ENCODE data around the gene HSPA12B. TPM values are rescaled to one million over a fixed set of nuclear protein-coding genes. Genes with fewer than 3 reads are reported as not detected.
A peak's percentile ranks its signal among the peaks of the same experiment; 100 is the strongest.

Gene HSPA12B
- total and polyA plus RNA-seq, 2 donors from 2014 or later, result 8.7 to 18.9 TPM

GRCh38 chr20:3744037-3744436 is 11.6 kb downstream of the HSPA12B start:
- Histone ChIP-seq H3K9me3 (ENCODE audit: control insufficient read depth in 2 of 3, insufficient read depth in 1 of 3, low read length in 3 of 3) (no peaks in the 10 kb centered on the region), H3K4me1 (ENCODE audit: control insufficient read depth in 2 of 3, insufficient read depth in 2 of 3, low read depth in 1 of 3, low read length in 3 of 3) (peaks cover 0 to 7% (median 0%) of the 10 kb centered on the region in 3 donors), H3K27ac (ENCODE audit: low read depth in 2 of 2, low read length in 2 of 2) (no peak overlapping the region), H3K9ac (ENCODE audit: low read length in 3 of 3) (no peak overlapping the region), H3K27me3 (ENCODE audit: control insufficient read depth, insufficient read depth, low read length) (no peaks in the 10 kb centered on the region), H3K4me3 (ENCODE audit: low read length in 3 of 3) (no peak overlapping the region), H3K36me3 (ENCODE audit: control insufficient read depth in 2 of 3, insufficient read depth in 3 of 3, low read length in 3 of 3) (no peaks in the 10 kb centered on the region)
- peak in 1 of 5 donors; percentile 3 for DNase-seq
- TF ChIP-seq CTCF (IDR thresholded peaks at IDR 0.05; ENCODE audit: borderline replicate concordance, extremely low read depth, insufficient read depth), result no peak
- no peak for FAIRE-seq
- intact Hi-C loops (cut with DNase I), result no loop called here

- Histone ChIP-seq H3K27ac (ENCODE audit: low read depth in 2 of 2, low read length in 2 of 2) (no peak overlapping the region), H3K9ac (ENCODE audit: low read length in 3 of 3) (no peak overlapping the region), H3K36me3 (ENCODE audit: control insufficient read depth in 2 of 3, insufficient read depth in 3 of 3, low read length in 3 of 3) (no peaks in the 10 kb centered on the region), H3K27me3 (ENCODE audit: control insufficient read depth, insufficient read depth, low read length) (no peaks in the 10 kb centered on the region), H3K9me3 (ENCODE audit: control insufficient read depth in 2 of 3, insufficient read depth in 1 of 3, low read length in 3 of 3) (no peaks in the 10 kb centered on the region), H3K4me1 (ENCODE audit: control insufficient read depth in 2 of 3, insufficient read depth in 2 of 3, low read depth in 1 of 3, low read length in 3 of 3) (peaks cover 0 to 4% (median 0%) of the 10 kb centered on the region in 3 donors), H3K4me3 (ENCODE audit: low read length in 3 of 3) (no peak overlapping the region)
- FAIRE-seq (no peak), DNase-seq (peak in 4 of 5 donors; percentile 44 to 86 (median 68))
- intact Hi-C loops (cut with DNase I), result no loop called here
- TF ChIP-seq CTCF (IDR thresholded peaks at IDR 0.05; ENCODE audit: borderline replicate concordance, extremely low read depth, insufficient read depth), result no peak
These were observed 12.6 kb downstream of the HSPA12B start for GRCh38 chr20:3744806-3745685.

- Histone ChIP-seq H3K36me3 (ENCODE audit: control insufficient read depth in 2 of 3, insufficient read depth in 3 of 3, low read length in 3 of 3) (no peaks in the 10 kb centered on the region), H3K9me3 (ENCODE audit: control insufficient read depth in 2 of 3, insufficient read depth in 1 of 3, low read length in 3 of 3) (no peaks in the 10 kb centered on the region), H3K4me3 (ENCODE audit: low read length in 3 of 3) (no peak overlapping the region), H3K4me1 (ENCODE audit: control insufficient read depth in 2 of 3, insufficient read depth in 2 of 3, low read depth in 1 of 3, low read length in 3 of 3) (peaks cover 0 to 2% (median 0%) of the 10 kb centered on the region in 3 donors), H3K27ac (ENCODE audit: low read depth in 2 of 2, low read length in 2 of 2) (no peak overlapping the region), H3K9ac (ENCODE audit: low read length in 3 of 3) (no peak overlapping the region), H3K27me3 (ENCODE audit: control insufficient read depth, insufficient read depth, low read length) (no peaks in the 10 kb centered on the region)
- no peak for DNase-seq
- no peak for FAIRE-seq
- intact Hi-C loops (cut with DNase I), result no loop called here
- no peak for TF ChIP-seq CTCF (IDR thresholded peaks at IDR 0.05; ENCODE audit: borderline replicate concordance, extremely low read depth, insufficient read depth)
These were observed 13.2 kb downstream of the HSPA12B start for GRCh38 chr20:3745686-3746173.

All from kidney (tissue), 14 donors.